ENCODE results near the gene DOCK1. TPM values are rescaled to one million over a fixed set of nuclear protein-coding genes. Genes with fewer than 3 reads are reported as not detected.

Gene DOCK1
- total RNA-seq, 1 donor from 2014 or later: 108 TPM

GRCh38 chr10:127142136-127142535, 236.9 kb downstream of the DOCK1 start:
- peak; percentile 18 for DNase-seq (ENCODE audit: low read depth)

DNA sequence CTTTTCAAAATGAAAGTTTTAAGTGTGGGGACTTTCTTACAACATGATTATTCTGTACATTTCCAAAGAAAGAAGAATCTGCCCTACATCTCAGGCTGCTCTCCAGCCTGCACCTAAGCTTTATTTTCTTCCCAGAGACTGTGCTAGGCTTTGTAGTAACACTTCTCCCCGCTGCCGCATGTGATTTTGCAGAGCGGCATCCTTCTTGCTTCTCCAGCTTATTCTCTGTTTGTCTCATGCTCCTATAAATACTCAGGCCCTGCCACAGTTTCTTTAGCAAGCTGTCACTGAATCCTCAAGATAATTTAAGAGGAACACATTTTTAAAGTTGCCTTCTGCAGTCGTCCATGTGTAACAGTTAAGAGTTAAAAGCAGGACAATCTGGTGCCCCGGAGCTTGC, 237.6 kb downstream of the DOCK1 start:
- no peak for DNase-seq (ENCODE audit: low read depth)

- DNase-seq (ENCODE audit: low read depth): peak; percentile 84
These were observed 239.9 kb downstream of the DOCK1 start for GRCh38 chr10:127145173-127145572.

- no peak for DNase-seq (ENCODE audit: low read depth)
These were observed 241.4 kb downstream of the DOCK1 start for GRCh38 chr10:127146661-127147060.

- peak; percentile 94 for DNase-seq (ENCODE audit: low read depth)
These were observed 243.1 kb downstream of the DOCK1 start for GRCh38 chr10:127148066-127148932.

DNA sequence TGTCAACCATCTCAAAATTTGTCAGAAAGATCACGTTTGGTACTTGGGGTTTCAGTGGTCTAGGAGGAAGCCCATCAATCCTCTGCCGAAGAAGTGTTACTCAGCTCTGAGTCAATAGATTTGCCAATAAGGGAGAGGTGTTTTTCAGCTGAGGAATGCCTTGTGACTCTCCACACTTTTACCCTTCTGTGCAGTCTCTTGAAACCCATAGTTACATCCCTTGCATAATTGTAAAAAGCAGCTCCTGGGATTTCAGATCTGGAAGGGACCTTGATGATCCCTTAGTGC, 243.6 kb downstream of the DOCK1 start:
- DNase-seq (ENCODE audit: low read depth): peak; percentile 96

- DNase-seq (ENCODE audit: low read depth): peak; percentile 42
These were observed 244.4 kb downstream of the DOCK1 start for GRCh38 chr10:127149501-127150081.

GRCh38 chr10:127150136-127150535, 244.9 kb downstream of the DOCK1 start:
- DNase-seq (ENCODE audit: low read depth): peak; percentile 81

DNA sequence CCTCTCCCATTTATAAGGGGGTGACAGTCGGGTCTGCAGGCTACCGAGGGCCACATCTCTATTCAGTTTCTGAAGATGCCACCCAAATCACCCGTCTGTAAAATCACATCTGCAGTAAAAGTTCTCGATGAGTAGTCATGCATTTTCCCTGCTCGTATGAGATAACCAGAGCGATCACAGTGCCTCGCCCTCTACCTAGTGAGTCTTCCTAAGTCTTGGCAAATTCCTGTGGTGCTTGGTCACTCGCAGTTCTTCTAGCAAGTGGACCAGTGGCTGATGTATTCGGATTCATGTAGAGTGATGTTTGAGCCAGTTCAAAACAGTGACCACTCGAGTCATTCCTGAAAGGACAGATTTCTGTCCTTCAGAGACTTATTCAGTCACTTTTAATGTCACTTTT, 246.3 kb downstream of the DOCK1 start:
- peak; percentile 70 for DNase-seq (ENCODE audit: low read depth)

DNA sequence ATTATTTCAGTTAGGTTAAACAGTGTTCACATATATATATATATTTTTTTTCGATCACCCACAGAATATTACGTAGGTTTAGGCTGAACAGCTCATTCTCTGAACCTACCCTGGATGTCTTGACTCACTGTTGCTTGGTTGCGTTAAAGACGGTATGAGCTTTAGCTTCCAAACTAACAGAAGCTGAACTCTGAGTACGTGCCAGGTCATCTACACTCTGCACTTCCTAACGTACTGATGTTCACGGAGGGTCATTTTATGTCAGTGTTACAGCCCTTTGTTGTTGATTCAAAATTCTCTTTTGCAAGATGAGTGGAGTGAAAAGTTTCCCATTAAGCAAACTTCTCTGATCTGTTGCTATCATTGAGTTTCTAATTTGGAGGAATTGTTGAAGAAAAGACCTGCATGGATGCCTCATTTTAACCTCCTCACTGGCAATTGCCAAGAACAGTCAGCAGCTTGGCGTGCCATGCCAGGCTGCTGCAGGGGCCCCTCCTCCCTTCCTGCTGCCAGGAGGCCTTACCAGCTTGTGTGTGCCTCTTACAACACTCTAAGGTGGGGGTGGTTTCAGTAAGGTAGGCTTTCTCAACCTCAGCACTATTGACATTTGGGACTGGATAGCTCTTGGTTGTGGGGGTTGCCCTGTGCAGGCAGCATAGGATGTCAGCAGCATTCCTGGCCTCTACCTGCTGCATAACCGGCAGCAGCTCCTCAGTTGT, 246.9 kb downstream of the DOCK1 start:
- peak; percentile 90 for DNase-seq (ENCODE audit: low read depth)

DNA sequence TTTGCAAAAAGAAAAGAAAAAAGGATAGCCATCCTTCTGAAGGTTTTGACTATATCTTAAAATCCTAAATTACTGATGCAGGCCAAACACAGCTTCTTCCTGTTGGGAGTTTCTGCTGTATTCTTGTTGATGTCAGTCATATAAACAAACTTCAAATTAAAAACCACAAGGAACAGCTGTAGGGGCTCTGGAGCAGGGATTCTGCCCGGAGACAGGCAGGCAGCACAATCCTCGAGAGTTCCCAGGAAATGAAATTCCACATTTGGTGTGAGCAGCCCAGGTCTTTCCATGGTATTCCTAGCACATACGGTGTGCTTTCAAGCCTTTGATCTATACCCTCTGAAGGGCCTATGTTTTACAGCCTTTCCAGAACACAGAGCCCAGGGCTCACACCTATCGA, 248.0 kb downstream of the DOCK1 start:
- DNase-seq (ENCODE audit: low read depth): no peak

DNA sequence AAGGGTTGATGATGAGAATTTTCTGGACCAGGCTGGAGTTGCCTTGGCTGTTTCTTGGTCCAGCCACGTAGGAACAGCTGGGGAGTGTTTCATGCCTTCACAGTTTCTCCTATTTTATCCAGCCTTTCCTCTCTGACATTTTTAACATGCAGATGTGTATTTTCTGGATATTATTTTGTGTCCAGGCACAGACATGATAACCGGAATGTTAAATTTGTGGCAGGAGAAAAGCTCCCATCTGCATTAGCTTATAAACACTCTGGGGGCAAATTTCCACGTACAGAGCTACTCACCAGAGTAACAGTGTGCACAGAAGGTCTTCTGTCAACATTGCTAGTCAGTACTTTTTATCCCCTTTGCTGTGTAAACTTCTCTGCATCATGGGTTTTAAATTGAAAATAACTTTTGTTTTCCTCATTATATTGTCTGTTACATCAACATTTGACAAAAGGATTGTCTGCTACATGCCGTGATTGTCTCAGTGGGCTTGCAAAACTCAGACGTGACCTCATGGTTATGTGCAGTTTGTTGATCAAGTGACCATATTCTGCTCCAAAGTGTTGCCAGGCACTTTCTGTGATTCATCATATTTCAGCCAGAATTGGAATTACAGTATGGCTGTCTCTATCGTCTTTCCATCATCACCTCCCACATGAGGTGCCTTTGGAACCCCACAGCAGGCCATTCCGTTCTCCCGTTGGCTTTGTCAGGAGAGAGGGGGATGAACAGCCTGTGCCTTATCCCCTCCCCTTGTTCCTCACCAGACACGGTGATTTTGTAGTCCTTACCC, 249.8 kb downstream of the DOCK1 start:
- DNase-seq (ENCODE audit: low read depth): no peak

- DNase-seq (ENCODE audit: low read depth): no peak
These were observed 251.9 kb downstream of the DOCK1 start for GRCh38 chr10:127157089-127157488.

- DNase-seq (ENCODE audit: low read depth): no peak
These were observed 252.4 kb downstream of the DOCK1 start for GRCh38 chr10:127157506-127158200.

DNA sequence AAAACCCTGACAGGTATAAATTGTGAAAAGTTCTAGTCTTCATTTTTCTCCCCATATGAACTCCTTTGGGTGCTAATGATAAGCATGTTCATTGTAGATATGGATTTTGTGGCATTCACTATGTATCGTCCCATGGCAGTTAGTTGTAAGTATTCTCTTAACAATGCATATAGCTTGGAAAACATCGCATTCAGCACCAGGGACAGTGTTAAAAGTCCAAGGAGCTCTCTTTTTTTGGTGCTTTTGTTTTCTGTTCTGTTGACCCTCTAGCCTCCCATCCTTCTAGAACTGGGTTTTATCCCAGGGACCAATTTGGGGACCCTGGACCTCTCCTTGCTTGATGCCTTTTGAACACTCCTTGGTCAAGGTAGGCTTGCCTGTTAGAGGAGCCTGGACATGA, 253.4 kb downstream of the DOCK1 start:
- DNase-seq (ENCODE audit: low read depth): no peak

- DNase-seq (ENCODE audit: low read depth): no peak
These were observed 254.5 kb downstream of the DOCK1 start for GRCh38 chr10:127159648-127160245.

GRCh38 chr10:127161482-127161881, 256.3 kb downstream of the DOCK1 start:
- DNase-seq (ENCODE audit: low read depth): no peak

DNA sequence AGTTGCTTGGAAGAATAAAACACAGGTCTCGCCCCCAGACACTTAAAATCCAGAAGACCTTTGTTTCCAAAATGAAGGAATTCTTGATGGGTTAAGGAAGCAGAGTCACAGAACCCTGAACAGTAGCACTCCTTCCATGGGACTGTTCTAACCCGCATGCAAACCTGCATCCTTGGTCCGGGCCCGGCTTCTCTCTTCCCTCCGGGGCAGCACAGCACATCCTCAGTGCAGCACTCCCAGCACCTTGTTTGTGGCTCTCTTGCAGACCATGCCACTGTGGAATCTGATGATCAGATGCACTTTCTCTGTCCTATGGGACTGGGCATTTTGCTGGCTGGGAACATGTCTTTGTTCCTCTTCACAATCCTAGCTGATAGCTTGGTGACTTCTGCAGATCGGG, 257.6 kb downstream of the DOCK1 start:
- no peak for DNase-seq (ENCODE audit: low read depth)

GRCh38 chr10:127168261-127168660, 263.0 kb downstream of the DOCK1 start:
- no peak for DNase-seq (ENCODE audit: low read depth)

GRCh38 chr10:127174866-127175265, 269.6 kb downstream of the DOCK1 start:
- no peak for DNase-seq (ENCODE audit: low read depth)
